GM18511 (cell line): Measurements from ENCODE around the gene TPH2.

Experiments used
- ATAC-seq: cut with Tn5 transposase; IDR thresholded peaks from one replicate; pipeline ENCODE4 v1.9.1; 2021; ENCODE audit warnings: mild to moderate bottlenecking, moderate library complexity; ENCODE audit not compliant: unreplicated experiment

Gene TPH2

DNA sequence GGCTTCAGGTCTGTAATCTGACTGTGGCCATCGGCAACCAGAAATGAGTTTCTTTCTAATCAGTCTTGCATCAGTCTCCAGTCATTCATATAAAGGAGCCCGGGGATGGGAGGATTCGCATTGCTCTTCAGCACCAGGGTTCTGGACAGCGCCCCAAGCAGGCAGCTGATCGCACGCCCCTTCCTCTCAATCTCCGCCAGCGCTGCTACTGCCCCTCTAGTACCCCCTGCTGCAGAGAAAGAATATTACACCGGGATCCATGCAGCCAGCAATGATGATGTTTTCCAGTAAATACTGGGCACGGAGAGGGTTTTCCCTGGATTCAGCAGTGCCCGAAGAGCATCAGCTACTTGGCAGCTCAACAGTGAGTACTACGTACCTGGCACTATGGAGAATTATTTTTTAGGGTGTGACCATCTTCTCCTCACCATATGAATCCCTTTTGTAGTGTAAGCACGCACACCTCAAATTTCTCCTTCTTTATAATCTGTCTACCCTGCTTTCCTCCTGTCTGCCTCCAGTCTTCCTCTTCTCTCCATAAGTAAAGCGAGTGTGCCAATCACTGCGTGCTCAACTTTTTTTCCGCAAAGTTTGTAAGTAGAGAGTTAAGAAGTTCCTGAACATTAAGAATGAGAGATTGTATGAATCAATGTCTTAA lies at the start of gene TPH2:
TSS of gene TPH2 (plus strand) at position 118 of the 658 bp plus-strand sequence. CDS start at position 260, 142 bp downstream.
- peak; percentile 68 for ATAC-seq

DNA sequence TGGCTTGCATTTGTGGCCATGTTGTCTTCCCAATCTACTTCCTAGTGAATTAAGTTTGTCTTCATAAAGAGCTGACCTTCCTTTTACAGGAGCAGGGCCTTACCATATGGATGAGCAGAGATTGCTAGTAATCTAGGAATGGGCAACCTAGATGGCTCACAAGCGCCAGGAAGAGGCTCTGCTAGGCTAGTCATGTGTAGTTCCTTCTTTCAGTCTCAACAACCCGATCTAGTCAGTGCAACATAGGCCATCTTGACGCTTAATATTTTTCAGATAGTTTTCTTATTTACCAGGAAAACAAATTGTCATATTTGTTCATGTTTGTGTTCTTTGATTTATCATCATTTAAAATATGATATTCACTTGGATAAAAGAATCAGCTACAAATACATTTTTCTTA lies 48.2 kb upstream of the TPH2 start:
- no peak for ATAC-seq

DNA sequence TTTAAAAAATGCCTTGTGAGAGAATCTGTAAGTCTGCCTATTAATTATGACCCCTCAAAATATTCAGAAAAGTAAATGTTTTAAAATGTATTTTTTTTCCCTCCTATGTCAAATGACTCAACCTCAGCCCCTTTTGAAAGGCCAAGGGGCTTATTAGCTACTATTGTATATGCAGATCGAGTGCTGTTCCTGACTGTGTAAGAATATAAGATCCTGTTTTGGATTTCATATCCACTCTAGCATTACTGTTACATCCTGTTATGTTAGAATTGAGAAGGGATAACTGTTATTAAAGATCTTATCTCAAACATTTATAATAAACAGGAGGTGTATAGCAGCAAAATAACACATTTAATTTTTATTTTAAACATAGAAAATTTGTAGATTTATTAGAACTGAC lies 46.6 kb upstream of the TPH2 start:
- ATAC-seq = no peak

DNA sequence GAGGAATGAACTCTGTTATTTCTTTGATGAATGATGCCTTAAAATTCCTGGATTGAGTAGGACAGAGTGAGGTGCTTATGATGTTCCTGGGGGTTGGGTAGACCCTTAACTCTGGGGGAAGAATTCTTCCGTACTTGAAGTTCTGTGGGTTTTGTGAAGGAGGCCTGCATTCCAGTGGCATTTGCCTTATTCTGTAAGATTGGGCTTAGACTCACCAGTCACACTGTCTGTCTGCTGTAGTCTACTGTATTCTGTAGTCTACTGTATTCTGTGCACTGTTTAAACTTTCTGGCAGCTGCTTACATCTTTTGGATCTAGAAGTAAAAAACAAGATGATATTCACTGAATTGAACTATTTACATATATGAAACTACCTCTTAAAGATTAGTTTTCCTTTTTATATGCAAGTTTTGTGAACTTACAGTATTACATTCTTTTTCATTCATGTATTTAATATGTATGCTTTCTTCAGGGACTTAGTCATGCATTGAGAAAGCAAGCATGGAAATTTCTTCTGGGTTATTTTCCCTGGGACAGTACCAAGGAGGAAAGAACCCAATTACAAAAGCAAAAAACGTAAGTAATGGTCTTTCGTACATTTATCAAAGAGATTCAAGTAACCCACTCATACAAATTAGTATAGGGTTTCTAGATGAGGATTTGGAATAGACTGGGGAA lies 42.3 kb upstream of the TPH2 start:
- no peak for ATAC-seq

DNA sequence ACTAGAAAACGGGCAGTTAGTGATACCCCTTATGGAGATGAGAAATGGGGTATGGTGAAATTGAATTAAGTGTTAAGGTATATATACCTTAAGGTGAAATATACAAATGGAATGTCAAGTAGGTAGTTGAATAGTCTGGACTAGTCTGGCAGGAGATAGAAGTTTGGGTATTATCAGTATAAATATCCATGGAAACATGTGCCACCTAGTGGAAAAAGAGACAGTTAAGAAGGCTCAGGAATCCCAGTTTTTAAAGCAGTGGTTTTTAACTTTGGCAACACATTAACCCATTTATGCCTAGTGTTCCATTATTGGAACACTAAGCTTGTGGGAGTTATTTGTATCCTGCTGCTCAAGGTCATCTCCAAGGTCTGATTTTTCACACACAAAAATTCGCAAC lies 38.6 kb upstream of the TPH2 start:
- ATAC-seq = no peak

DNA sequence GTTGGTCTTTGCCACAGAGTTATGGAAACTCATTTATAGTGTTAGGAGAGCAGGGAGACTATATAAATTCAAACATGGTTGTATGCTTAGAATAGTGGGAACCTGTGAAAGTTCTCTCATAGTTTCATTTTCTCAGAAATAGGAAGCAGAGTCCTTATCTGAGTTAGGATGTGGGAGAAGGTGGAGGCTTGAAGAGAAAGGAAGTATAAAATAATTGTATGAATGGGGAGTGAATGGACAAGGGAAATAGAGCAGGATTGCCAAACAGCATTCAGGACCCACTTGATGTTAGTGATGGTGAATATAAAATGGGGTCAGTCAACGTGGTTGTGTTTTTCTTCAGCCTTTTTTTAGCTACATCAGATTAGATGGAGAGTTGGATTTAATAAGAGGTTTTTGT lies 34.0 kb upstream of the TPH2 start:
- ATAC-seq = no peak

DNA sequence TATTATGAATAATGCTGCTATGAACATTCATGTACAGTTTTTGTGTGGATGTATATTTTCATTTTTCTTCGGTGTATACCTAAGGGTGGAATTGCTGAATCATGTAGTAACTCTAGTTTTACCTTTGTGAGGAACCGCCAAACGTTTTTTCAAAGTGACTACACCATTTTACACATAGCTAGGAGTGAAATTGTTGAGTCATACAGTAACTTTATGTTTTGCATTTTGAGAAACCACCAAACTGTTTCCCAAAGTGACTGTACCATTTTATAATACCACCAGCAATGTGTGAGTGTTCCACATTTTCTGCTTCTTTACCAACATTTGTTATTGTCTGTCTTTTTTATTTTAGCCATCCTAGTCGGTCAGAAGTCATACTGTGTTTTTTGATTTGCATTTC lies 3.1 kb upstream of the TPH2 start:
- ATAC-seq = peak; percentile 88

DNA sequence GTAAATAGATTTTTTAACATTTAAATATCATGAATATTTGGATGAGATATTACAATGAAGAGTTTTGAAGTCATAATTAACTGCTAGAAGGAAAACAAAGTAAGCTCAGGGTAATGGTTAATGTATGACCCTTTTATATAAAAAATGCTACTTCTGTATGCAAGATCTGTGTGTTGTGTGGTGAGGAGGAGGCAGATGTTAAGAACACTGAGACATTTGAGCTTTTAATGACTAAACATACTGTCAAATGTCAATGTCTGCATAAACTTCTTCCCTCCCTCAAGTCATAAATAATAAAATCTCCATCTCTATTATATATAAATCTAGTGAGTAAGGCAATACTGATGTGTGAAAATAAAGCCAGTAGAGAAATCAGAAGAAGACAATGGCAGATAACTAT lies 1.4 kb downstream of the TPH2 start:
- no peak for ATAC-seq

DNA sequence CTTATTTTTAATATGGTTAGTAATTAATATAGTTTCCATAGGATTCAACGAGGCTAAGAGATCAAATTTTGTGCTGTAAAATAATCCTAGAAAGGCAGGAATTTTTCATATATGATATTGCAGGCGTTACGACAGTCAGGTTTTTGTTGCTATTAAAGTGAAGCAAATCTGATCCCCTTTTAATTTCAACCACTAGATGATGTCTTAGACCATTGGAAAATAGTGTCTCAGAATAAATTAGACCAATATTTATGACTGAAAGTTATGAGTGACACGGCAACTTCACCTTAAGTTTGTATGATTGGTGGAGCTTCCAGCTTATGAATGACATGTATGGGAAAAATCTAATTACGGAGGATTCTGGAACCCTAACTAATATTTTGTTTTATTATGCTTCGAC lies 2.5 kb downstream of the TPH2 start:
- no peak for ATAC-seq

DNA sequence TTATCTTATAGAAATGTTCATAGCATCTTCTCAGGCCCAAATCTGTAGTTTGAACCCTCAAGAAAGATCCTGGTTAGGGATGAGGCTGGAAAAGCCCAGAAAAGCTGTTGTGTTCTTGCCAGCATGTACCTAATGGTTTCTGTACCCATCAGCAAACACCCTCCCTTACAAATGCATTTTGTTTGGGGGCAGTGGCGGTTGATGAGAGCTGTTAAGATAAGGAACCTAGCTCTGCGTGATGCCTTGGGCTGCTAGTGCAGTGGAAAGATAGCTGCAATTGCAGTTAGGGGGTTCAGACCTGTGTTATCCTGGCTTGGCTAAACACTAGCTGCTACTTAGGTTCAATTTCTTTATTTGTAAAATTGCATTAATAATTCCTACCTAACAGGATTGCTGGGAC lies 3.6 kb downstream of the TPH2 start:
- ATAC-seq = no peak

DNA sequence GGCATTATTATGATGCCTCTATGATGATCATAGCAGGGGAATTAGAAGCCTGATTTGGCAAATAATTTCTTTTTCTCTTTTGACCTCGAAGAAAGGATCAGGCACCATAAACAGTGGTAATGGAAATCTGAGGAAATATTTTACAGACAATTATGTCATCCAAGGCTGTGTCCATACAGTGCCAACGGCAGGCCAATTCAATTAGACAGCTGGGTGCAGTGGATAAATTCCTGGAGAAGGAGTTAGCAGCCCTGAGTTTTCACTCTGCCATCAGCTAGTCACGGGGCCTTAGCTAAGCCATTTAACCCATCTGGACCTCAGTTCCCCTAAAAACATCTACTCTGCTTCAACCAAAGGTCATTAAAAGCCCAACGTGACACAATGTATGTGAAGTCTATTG lies 4.1 kb downstream of the TPH2 start:
- ATAC-seq = no peak

DNA sequence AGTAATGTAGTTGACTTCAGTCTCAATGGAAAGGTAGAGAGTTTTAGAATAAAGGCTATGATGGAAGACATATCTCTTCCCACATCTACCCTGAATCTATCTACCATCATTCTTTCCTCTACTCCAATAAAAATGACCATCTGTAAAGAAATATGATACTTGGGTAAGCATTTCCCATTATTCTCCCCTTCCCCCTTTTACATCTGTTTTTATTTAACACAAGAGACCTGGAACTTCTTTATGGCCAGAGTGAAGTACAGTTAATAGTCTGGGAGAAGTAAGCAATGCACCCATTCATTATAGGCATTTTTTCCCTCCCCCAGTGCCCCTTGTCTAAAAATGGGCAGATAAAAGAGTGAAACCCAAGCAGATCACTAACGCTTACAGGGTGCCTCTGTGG lies 6.5 kb downstream of the TPH2 start:
- ATAC-seq = no peak

DNA sequence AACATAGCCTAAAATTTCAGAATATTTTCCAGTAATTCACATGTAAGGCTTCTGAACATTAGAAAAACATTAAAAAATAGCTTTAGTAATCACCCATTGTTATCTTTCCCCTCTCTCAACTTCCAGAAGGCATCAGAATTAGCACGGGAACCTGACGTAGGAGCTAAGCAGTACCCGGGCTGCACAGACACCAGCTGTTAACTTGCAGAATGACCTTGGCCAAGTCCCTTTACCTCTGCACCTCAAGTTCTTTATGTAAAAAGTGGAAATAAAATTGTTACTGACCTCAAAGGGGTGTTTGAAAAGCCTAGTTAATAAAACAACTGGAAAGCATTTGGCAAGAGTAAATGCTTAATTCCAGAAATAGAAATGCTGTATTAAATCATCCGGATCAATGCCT lies 7.2 kb downstream of the TPH2 start:
- ATAC-seq = no peak

DNA sequence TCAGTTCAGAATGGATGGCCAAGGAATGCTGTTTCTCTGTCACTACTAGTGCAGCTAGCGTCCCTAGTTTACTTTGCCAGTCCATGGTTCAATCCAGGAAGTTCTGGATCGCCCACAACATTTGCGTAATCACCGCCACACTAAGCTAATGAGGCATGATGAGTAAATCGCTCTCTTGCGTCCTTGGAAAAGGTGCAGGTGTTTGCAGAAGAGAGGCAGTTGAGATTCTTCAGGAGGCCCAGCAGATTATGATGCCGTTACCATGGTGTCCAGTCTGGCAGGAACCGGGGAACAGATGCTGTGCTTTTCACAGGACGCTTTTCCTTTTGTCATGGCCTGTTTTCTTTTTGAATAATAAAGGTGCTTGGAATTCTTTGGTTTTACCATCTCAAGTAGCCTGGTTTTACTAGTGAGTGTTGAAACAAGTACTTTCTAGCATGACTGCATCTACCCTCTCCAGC lies 9.0 kb downstream of the TPH2 start:
- no peak for ATAC-seq

DNA sequence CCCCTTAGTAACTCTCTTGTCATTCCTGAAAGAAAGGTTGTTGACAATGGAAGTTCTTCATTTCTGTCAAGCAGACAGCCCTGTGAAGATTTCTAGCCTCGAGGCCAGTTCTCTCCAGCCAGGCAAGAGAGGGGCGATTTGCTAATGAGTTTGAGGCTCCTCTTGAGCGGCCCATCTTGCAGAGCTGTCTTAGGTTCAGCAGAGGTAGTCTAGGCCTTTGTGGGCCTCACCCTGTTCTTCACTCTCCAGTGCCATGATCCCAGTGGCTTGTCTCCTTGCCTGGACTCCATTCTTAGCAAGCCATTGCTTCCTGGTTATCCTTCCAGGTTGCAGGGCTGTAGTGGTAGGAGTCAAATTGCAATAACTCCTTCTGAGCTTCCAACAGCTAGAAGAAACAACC lies 9.7 kb downstream of the TPH2 start:
- no peak for ATAC-seq

DNA sequence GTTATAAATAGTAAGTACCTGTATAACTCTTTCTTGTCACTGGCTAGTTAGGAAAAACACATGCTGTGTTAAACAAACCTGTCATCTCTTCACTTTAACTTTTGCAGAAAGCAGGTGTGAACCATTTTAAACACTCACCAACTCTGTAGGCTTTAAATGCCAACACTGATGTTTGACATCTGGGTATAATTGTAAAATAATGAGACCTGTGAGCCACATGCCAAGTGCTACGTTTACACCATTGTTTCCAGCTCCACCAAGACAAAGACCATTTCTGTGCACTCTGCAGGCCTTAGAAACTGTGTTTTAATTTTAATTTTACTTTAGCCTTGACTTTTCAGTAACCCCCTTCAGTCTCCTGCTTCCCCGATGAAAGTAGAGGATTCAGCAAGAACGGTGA lies 11.0 kb downstream of the TPH2 start:
- ATAC-seq = no peak

DNA sequence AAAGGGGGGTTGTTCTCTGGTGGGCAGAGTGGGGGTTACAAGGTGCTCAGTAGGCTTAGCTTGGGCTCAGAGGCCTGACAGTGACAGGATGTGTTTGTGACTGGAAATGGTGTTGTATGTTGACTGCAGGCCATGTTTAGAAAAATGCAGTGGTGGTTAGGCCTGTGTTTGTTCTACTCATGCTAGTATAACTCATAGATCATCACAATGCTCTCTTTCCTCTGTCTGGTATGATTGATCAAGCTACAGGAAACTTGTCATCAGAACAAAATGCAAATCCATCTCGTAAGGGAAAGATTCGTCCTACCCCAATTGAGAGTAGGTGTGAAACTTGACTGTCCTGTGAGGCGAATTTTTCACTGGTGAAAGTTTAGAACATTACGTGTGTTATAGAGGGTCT lies 11.8 kb downstream of the TPH2 start:
- ATAC-seq = no peak

DNA sequence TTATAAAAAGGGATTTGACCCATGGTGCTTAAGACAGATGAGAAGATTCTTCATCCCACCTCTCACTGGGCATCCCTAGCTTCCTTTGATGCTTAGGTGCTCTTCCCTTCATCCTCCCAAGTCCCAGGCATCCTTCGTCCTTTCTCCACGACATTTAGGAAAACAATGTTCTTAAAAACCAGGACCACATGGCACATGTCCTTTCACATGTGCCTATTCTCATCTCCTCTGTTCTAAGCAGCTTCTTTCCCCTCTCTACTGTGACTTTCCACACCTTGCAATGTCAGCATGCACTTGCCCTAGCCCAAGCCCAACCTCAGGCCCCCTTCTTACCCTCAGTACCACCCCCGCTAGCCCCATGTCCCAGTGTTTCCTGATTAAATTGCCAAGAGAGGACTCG lies 12.2 kb downstream of the TPH2 start:
- ATAC-seq = no peak

DNA sequence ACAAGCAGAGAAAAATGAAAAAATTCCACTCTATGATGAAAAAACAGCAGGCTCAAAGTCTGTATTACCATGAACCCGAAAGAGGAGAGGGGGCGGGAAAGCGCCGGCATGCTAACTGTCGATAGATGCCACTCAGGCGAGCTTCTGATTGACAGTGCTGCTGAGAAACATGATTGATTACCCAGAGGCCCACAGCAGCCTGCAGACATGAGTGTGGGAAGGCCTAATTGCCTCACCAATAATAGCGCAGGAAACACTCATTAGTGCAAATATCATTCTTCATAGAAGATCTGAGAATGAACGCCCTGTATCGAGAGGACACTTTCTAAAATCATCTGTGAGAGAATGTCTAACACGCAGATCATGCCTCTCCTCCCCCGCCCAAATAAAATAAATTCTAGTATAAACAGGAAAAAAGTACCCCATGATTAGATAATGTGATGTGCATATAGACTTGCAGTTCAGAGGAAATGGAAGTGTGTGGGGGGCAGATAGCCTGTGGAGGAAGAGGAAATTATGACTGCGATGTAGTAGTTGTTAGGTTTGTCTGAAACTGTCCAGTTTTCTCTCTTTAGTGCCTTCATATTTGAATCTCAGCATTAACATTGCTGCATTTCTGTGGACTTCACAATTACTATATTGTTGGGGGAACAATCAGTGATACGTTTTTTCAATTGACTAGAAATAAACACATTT lies 15.6 kb downstream of the TPH2 start:
- ATAC-seq = no peak

DNA sequence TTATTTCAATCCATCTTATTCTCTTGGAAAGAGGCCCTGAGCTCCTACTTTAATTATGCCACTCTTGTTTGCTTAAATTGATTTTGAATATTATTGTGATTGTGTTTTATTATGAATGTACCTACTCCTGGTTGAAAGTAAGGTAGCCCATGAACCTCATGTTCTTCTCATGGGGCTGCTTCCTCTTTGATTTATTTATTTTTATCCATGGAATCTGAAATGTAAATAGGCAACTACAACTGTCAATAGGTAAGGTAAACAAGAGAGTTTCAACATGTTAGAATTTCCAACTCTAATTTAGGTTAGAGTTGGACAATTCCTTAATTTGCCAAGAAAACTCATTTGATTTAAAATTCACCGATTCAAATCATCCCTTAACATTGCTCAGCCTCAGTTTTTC lies 16.2 kb downstream of the TPH2 start:
- ATAC-seq = no peak

DNA sequence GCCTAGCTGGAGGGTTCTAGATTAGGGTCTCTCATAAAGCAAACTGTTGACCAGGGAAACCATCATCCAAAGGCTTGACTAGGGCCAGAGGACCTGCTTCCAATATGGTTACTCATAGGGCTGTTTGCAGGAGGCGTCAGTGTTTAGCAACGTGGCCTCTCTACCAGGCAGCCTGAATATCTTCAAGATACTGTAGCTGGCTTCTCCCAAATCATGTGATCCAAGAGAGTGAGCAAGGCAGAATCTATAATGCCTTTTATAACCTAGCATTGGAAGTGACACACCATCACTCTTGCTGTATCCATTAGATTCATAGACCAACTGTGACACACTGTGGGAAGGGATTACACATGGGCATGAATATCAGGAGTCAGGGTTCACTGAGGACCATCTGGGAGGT lies 17.3 kb downstream of the TPH2 start:
- no peak for ATAC-seq

DNA sequence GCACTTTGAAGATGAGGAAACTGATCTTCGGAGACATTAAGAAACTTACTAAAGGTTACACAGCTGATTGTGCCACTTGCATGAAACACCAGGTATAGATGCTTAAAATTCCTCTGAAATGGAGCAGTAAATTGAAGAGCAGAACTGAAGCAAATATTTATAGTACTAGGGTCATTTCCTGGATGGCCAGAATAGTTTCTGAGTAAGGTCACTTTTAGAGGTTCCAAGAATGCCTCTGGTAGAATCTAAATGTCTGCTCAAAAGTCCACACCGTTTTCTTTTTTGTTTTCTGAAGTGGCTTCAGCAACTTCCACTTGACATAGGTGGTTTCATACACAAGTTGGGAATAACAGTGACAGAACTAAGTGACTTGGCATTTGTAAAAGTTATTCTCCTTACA lies 19.4 kb downstream of the TPH2 start:
- no peak for ATAC-seq
